Tibial artery (tissue), 4 donors: ENCODE measurements around the gene LRP1B.

Experiments used
- DNase-seq, 2 donors: peaks; one replicate each; pipeline ENCODE4 v3.0.0-alpha.2; 2019
- H3K27ac ChIP-seq, 2 donors: fragments of 200-600 bp; sonication (generic) in 1 of 2; 1 replicate in 1 of 2; 2 replicates in 1 of 2; pipeline ENCODE4 v1.5.1; 2018 to 2019; ENCODE audit warnings: mild to moderate bottlenecking in 1 of 2
- H3K27me3 ChIP-seq, 2 donors: fragments of 200-600 bp; sonication (generic) in 1 of 2; one replicate each; pipeline versions ENCODE4 v1.5.1 to v1.6.0; 2016 to 2019
- H3K36me3 ChIP-seq, 3 donors: fragments of 200-600 bp; sonication (generic) in 2 of 3; one replicate each; pipeline ENCODE4 v1.5.1; 2016 to 2019; ENCODE audit warnings: mild to moderate bottlenecking in 2 of 3
- H3K4me1 ChIP-seq, 4 donors: fragments of 200-600 bp; sonication (generic) in 2 of 4; 1 replicate in 3 of 4; 2 replicates in 1 of 4; pipeline ENCODE4 v1.5.1; 2016 to 2019
- H3K4me3 ChIP-seq, 2 donors: fragments of 200-600 bp; sonication (generic) in 1 of 2; 1 replicate in 1 of 2; 2 replicates in 1 of 2; pipeline ENCODE4 v1.5.1; 2018 to 2019; ENCODE audit warnings: mild to moderate bottlenecking in 2 of 2
- H3K9me3 ChIP-seq, 3 donors: fragments of 200-600 bp; sonication (generic) in 1 of 3; one replicate each; pipeline ENCODE4 v1.5.1; 2016 to 2019
- intact Hi-C: fragments of 100-400 bp; cut with DNase I; formaldehyde crosslinking; loops from one replicate; pipeline ENCODE4 v1.15.0; 2023; ENCODE audit warnings: low total_unique reads
- TF ChIP-seq, protein P1 (sequence below), 2 experiments: fragments of 200-600 bp in 1 of 2; fragments of 450-650 bp in 1 of 2; IDR thresholded peaks; one replicate each; pipeline ENCODE4 v1.5.1; 2017 to 2019; ENCODE audit warnings: antibody characterized with exemption in 2 of 2, mild to moderate bottlenecking in 1 of 2, moderate library complexity in 1 of 2

The LRP1B gene

DNA sequence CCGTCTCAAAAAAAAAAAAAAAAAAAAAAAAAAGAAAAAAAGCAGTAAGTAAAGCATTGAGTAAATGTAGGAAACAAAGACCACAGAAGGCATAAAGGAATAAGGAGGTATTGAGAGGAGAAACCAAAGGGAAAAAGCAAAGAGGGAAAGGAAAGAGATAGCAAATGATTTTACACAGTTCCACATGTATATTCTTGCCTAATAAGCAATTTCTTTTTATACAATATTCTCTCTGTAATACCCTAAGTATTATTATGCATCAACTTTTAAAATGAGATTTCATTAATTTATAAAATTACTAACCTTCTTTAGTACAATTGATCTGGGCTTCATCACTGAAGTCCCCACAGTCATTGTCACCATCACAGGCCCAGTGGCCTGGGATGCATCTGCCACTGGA is 1180.9 kb downstream of the LRP1B start:
- H3K4me3 ChIP-seq: no peak overlapping the region
- no peaks in the 10 kb centered on the region for H3K9me3 ChIP-seq
- no peaks in the 10 kb centered on the region for H3K36me3 ChIP-seq
- TF ChIP-seq, protein P1, sequence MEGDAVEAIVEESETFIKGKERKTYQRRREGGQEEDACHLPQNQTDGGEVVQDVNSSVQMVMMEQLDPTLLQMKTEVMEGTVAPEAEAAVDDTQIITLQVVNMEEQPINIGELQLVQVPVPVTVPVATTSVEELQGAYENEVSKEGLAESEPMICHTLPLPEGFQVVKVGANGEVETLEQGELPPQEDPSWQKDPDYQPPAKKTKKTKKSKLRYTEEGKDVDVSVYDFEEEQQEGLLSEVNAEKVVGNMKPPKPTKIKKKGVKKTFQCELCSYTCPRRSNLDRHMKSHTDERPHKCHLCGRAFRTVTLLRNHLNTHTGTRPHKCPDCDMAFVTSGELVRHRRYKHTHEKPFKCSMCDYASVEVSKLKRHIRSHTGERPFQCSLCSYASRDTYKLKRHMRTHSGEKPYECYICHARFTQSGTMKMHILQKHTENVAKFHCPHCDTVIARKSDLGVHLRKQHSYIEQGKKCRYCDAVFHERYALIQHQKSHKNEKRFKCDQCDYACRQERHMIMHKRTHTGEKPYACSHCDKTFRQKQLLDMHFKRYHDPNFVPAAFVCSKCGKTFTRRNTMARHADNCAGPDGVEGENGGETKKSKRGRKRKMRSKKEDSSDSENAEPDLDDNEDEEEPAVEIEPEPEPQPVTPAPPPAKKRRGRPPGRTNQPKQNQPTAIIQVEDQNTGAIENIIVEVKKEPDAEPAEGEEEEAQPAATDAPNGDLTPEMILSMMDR (IDR thresholded peaks at IDR 0.05): no peak
- no peak overlapping the region for H3K27ac ChIP-seq
- no peak for DNase-seq
- intact Hi-C loops: no loop called here
- H3K4me1 ChIP-seq: no peaks in the 10 kb centered on the region
- H3K27me3 ChIP-seq: no peaks in the 10 kb centered on the region

DNA sequence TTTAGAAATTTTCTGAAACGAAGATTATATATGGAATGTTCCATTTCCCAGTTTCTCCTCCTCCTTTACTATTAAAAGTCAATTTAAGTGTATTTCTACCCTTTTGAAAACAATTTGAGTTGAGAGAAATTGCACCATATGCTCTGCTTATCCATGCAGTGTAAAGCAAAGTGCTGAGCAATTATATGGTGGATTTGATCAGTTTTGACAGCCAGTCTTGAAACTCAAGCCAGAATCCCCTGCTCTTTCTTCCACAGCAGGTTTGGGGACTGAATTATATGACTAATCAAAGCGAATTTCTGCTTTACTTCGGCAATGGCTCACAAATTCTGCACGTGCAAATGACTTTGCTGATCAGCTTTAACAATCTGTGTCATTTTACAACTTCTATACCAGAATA is 1183.6 kb downstream of the LRP1B start:
- intact Hi-C loops: no loop called here
- no peaks in the 10 kb centered on the region for H3K4me1 ChIP-seq
- no peak for DNase-seq
- no peaks in the 10 kb centered on the region for H3K36me3 ChIP-seq
- H3K27ac ChIP-seq: no peak overlapping the region
- H3K9me3 ChIP-seq: no peaks in the 10 kb centered on the region
- TF ChIP-seq, protein P1 (IDR thresholded peaks at IDR 0.05): no peak
- no peak overlapping the region for H3K4me3 ChIP-seq
- no peaks in the 10 kb centered on the region for H3K27me3 ChIP-seq

DNA sequence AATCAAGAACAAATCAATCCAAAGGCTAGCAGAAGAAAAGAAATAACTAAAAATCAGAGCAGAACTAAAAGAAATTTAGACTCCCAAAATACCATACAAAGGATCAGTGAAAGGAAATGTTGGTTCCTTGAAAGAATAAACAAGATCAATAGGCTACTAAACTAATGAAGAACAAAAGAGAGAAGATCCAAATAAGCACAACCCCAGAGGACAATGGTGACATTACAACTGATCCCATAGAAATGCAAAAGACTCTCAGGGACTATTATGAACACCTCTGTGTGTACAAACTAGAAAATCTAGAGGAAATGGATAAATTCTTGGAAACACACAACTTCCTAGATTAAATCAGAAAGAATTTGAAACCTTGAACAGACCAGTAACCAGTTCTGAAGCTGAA is 1186.9 kb downstream of the LRP1B start:
- Histone ChIP-seq H3K4me3 (no peak overlapping the region), H3K27me3 (no peaks in the 10 kb centered on the region), H3K27ac (no peak overlapping the region), H3K9me3 (no peaks in the 10 kb centered on the region), H3K36me3 (no peaks in the 10 kb centered on the region), H3K4me1 (no peaks in the 10 kb centered on the region)
- DNase-seq: no peak
- TF ChIP-seq, protein P1 (IDR thresholded peaks at IDR 0.05): no peak
- intact Hi-C loops: no loop called here

DNA sequence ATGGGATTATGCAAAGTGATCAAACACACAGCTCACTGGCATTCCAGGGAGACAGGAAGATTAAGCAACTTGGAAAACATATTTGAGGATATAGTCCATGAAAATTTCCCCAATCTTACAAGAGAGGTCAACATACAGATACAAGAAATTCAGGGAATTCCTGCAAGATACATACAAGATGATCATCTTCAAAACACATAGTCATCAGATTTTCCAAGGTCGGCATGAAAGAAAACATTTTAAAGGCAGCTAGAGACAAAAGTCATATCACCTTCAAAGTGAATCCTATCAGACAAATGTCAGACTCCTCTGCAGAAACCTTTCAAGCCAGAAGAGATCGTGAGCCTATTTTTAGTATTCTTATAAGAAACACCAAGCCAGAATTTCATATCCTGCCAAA is 1188.5 kb downstream of the LRP1B start:
- Histone ChIP-seq H3K9me3 (no peaks in the 10 kb centered on the region), H3K27ac (no peak overlapping the region), H3K36me3 (no peaks in the 10 kb centered on the region), H3K4me1 (no peaks in the 10 kb centered on the region), H3K27me3 (no peaks in the 10 kb centered on the region), H3K4me3 (no peak overlapping the region)
- TF ChIP-seq, protein P1 (IDR thresholded peaks at IDR 0.05): no peak
- intact Hi-C loops: no loop called here
- no peak for DNase-seq

DNA sequence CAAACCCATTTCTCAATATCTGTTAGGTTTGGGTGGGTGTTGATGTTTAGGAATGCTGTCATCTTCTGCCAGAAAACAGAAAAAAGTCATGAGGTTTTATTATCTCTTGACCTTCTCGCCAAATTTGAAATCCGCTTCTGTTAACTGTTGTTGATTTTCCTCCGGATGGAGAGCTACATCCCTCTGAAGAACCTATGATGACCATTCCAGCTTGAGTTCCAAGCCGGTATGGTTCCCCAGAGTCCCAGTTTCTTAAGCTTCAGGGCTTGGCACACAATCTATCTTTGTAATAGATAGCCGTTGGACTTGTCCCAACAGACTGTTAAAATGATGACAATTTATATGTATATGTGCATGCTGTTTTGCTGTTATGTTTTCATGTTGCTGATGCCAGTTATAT is 1201.0 kb downstream of the LRP1B start:
- Histone ChIP-seq H3K27ac (no peak overlapping the region), H3K4me1 (no peaks in the 10 kb centered on the region), H3K27me3 (no peaks in the 10 kb centered on the region), H3K4me3 (no peak overlapping the region), H3K9me3 (peaks cover 0 to 4% (median 0%) of the 10 kb centered on the region in 3 donors), H3K36me3 (no peaks in the 10 kb centered on the region)
- intact Hi-C loops: no loop called here
- DNase-seq: no peak
- TF ChIP-seq, protein P1 (IDR thresholded peaks at IDR 0.05): no peak

DNA sequence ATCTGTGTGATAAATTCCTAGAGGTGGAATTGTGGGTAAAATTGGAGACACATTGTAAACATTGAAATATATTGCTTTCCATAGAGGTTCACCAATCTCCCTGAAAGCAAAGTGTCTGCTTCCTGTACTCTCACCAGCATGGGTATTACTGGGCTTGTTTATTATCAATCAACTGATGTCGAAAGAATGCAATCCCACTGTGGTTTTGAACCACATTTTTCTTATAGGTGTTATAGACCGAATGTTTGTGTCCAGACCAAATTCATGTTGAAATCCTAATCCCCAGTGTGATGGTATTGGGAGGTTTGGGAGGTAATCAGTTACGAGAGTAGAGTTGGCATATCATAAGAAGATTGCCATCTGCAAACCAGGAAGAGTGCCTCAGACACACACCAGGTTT is 1212.4 kb downstream of the LRP1B start:
- Histone ChIP-seq H3K9me3 (no peaks in the 10 kb centered on the region), H3K4me3 (no peak overlapping the region), H3K36me3 (no peaks in the 10 kb centered on the region), H3K27ac (no peak overlapping the region), H3K4me1 (no peaks in the 10 kb centered on the region), H3K27me3 (no peaks in the 10 kb centered on the region)
- intact Hi-C loops: no loop called here
- no peak for DNase-seq
- TF ChIP-seq, protein P1 (IDR thresholded peaks at IDR 0.05): no peak
